ENCODE data around the gene AMHR2. TPM values are rescaled to one million over a fixed set of nuclear protein-coding genes. Genes with fewer than 3 reads are reported as not detected.
"Not testable (repeated sequence)": the region's sequence is repeated elsewhere in the genome, so short reads cannot be mapped to it uniquely, and the experiment has no call there.

AMHR2 gene
- total and polyA plus RNA-seq, 2 experiments from 2014 or later: not detected

- no peak overlapping the region for H3K9ac ChIP-seq
- in situ Hi-C loops (cut with MboI): no loop called here
- WGBS, 2 experiments (ENCODE audit: low coverage in 1 of 2, low lambda C conversion rate in 2 of 2, missing lambda C conversion rate in 2 of 2): 89 to 93% methylated on average over 3 of the region's 3 CpGs
- no peak overlapping the region for H3K27ac ChIP-seq
- H3K4me1 ChIP-seq (ENCODE audit: insufficient read depth): peaks cover 15% of the 10 kb centered on the region
- no peaks in the 10 kb centered on the region for H3K9me3 ChIP-seq (ENCODE audit: low read depth)
- H3K79me2 ChIP-seq (ENCODE audit: insufficient read depth): no peaks in the 10 kb centered on the region
- no peak overlapping the region for H3K4me2 ChIP-seq (ENCODE audit: unreplicated experiment)
- no peaks in the 10 kb centered on the region for H3K36me3 ChIP-seq (ENCODE audit: low read depth)
- no peak overlapping the region for H2AFZ ChIP-seq
- H3K27me3 ChIP-seq (replicated peaks; ENCODE audit: insufficient read depth): no peaks in the 10 kb centered on the region
- H3F3A ChIP-seq (ENCODE audit: insufficient read depth): peaks cover 5% of the 10 kb centered on the region; the same call in 1 of the 2 replicates
- no peak for DNase-seq
- no peaks in the 10 kb centered on the region for H3K9me2 ChIP-seq (ENCODE audit: insufficient read depth)
- H3K4me3 ChIP-seq: no peak overlapping the region
- no peaks in the 10 kb centered on the region for H4K20me1 ChIP-seq (ENCODE audit: insufficient read depth)
- TF ChIP-seq EZH2phosphoT487 (IDR thresholded peaks at IDR 0.05; ENCODE audit: insufficient read depth, low read depth): no peak
- no peak for TF ChIP-seq EZH2 (IDR thresholded peaks at IDR 0.05; ENCODE audit: insufficient read depth, poor library complexity, severe bottlenecking)
Measured at GRCh38 chr12:53418221-53418620, 5.4 kb upstream of the AMHR2 start.

DNA sequence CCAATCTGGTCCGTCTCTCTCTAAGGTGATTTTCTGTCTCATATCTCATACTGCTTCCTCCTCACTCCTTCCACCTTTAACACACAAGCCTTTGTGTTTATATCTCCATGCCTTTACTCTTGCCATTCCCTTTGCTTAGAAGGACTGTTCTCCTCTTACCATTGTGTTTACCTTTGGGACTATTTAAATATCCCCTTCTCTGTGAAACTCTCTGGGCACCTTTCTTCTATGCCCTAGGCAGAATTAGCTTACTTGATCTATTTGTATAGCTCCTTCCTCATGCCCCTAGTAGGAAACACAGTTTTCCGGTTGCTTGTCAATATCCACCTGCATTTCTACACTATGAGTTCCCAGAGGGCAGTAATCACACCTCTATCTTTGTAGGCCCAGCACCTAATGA is 3.9 kb upstream of the AMHR2 start:
- in situ Hi-C loops (cut with MboI): no loop called here

GRCh38 chr12:53422247-53422646 is 1.4 kb upstream of the AMHR2 start:
- H3K27me3 ChIP-seq (replicated peaks; ENCODE audit: insufficient read depth); DNase-seq; H3K4me2 ChIP-seq (ENCODE audit: unreplicated experiment); H3K4me1 ChIP-seq (ENCODE audit: insufficient read depth); H3K9me2 ChIP-seq (ENCODE audit: insufficient read depth); H3K27ac ChIP-seq; H2AFZ ChIP-seq; H4K20me1 ChIP-seq (ENCODE audit: insufficient read depth); H3K9me3 ChIP-seq (ENCODE audit: low read depth); H3K79me2 ChIP-seq (ENCODE audit: insufficient read depth); in situ Hi-C loops (cut with MboI); H3F3A ChIP-seq (ENCODE audit: insufficient read depth); H3K36me3 ChIP-seq (ENCODE audit: low read depth); H3K4me3 ChIP-seq; H3K9ac ChIP-seq: not testable (repeated sequence)
- WGBS, 2 experiments (ENCODE audit: low coverage in 1 of 2, low lambda C conversion rate in 2 of 2, missing lambda C conversion rate in 2 of 2): 73 to 74% methylated on average over 8 to 12 of the region's 12 CpGs

More for the DNA sequence above, 3.9 kb upstream of the AMHR2 start:
- Histone ChIP-seq H3K4me1 (ENCODE audit: insufficient read depth) (peaks cover 6% of the 10 kb centered on the region), H3K27ac (no peak overlapping the region), H3K9me2 (ENCODE audit: insufficient read depth) (no peaks in the 10 kb centered on the region), H3K27me3 (replicated peaks; ENCODE audit: insufficient read depth) (no peaks in the 10 kb centered on the region), H3K9me3 (ENCODE audit: low read depth) (no peaks in the 10 kb centered on the region), H3K79me2 (ENCODE audit: insufficient read depth) (no peaks in the 10 kb centered on the region), H3K4me3 (no peak overlapping the region), H3K4me2 (ENCODE audit: unreplicated experiment) (no peak overlapping the region), H3K36me3 (ENCODE audit: low read depth) (no peaks in the 10 kb centered on the region), H3F3A (ENCODE audit: insufficient read depth) (peaks cover 5% of the 10 kb centered on the region; the same call in 1 of the 2 replicates), H4K20me1 (ENCODE audit: insufficient read depth) (no peaks in the 10 kb centered on the region), H3K9ac (no peak overlapping the region), H2AFZ (no peak overlapping the region)
- no peak for DNase-seq
- 81 to 86% methylated on average over 2 of the region's 2 CpGs for WGBS, 2 experiments (ENCODE audit: low coverage in 1 of 2, low lambda C conversion rate in 2 of 2, missing lambda C conversion rate in 2 of 2)
- TF ChIP-seq EZH2 (IDR thresholded peaks at IDR 0.05; ENCODE audit: insufficient read depth, poor library complexity, severe bottlenecking): no peak
- TF ChIP-seq EZH2phosphoT487 (IDR thresholded peaks at IDR 0.05; ENCODE audit: insufficient read depth, low read depth): no peak

DNA sequence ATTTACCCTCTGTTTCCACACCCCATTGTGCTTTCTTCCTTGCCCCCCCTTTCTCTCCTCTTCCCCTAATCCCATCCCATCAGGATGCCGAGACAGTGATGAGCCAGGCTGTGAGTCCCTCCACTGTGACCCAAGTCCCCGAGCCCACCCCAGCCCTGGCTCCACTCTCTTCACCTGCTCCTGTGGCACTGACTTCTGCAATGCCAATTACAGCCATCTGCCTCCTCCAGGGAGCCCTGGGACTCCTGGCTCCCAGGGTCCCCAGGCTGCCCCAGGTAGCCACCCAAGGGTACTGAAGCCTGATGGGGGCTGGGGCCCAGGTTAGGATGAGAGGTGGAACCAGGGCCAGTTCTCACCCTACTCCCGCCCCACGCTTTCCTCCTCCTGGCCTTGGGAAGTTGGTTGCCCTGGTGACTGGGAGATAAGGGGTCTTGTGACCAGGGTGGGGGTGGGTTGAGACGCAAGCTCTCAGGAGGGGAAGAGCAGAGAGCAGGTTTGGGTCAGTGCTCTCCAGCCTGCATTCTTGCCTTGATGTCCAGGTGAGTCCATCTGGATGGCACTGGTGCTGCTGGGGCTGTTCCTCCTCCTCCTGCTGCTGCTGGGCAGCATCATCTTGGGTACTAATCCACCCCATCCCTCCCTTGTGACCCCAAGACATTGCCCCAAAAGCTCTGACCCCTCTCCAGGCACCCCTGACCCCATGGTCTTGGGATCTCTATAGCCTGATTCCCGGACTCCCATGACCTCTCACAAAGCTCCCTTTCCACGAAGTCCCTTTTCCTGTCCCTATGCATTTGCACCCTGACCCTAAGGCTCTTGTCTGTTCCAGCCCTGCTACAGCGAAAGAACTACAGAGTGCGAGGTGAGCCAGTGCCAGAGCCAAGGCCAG is 1.2 kb downstream of the AMHR2 start:
- WGBS, 2 experiments (ENCODE audit: low coverage in 1 of 2, low lambda C conversion rate in 2 of 2, missing lambda C conversion rate in 2 of 2): 73 to 80% methylated on average over 8 to 9 of the region's 9 CpGs
- Histone ChIP-seq H3K9me2 (ENCODE audit: insufficient read depth) (no peaks in the 10 kb centered on the region), H3K9ac (no peak overlapping the region), H2AFZ (no peak overlapping the region), H3K9me3 (ENCODE audit: low read depth) (no peaks in the 10 kb centered on the region), H3K4me1 (ENCODE audit: insufficient read depth) (peaks cover 11% of the 10 kb centered on the region), H3K4me2 (ENCODE audit: unreplicated experiment) (no peak overlapping the region), H3K4me3 (no peak overlapping the region), H4K20me1 (ENCODE audit: insufficient read depth) (no peaks in the 10 kb centered on the region), H3K36me3 (ENCODE audit: low read depth) (no peaks in the 10 kb centered on the region), H3K27ac (no peak overlapping the region), H3K79me2 (ENCODE audit: insufficient read depth) (no peaks in the 10 kb centered on the region), H3K27me3 (replicated peaks; ENCODE audit: insufficient read depth) (no peaks in the 10 kb centered on the region), H3F3A (ENCODE audit: insufficient read depth) (peaks cover 6% of the 10 kb centered on the region)
- no peak for DNase-seq
- in situ Hi-C loops (cut with MboI): no loop called here
- no peak for TF ChIP-seq EZH2 (IDR thresholded peaks at IDR 0.05; ENCODE audit: insufficient read depth, poor library complexity, severe bottlenecking)
- TF ChIP-seq EZH2phosphoT487 (IDR thresholded peaks at IDR 0.05; ENCODE audit: insufficient read depth, low read depth): no peak
